KG1 (cell line): ENCODE data around the gene NOD1.
"Not testable (repeated sequence)": the region's sequence is repeated elsewhere in the genome, so short reads cannot be mapped to it uniquely, and the experiment has no call there.

Experiments used
- DNase-seq: peaks from one replicate; lab custom pipeline; 2025; lab: John Stamatoyannopoulos, UW

Gene NOD1

DNA sequence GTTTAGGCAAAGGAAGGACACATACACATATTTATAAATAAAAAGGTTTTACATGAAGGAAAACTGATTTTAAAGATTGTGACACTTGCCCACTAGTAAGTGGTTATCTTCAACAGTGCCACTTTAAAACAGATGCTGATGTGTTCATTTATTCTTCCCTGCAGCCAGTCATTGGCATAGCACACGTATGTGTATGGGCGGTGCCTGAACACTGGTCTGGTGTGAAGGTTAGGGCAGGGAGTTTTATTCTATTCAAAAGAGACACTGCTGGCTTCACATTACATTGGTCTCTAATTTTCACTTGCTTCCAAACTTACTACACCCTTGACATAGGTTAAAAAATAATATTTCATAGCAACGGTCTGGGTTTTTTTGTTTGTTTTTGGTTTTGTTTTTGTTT, 57.9 kb downstream of the NOD1 start:
- no peak for DNase-seq

DNA sequence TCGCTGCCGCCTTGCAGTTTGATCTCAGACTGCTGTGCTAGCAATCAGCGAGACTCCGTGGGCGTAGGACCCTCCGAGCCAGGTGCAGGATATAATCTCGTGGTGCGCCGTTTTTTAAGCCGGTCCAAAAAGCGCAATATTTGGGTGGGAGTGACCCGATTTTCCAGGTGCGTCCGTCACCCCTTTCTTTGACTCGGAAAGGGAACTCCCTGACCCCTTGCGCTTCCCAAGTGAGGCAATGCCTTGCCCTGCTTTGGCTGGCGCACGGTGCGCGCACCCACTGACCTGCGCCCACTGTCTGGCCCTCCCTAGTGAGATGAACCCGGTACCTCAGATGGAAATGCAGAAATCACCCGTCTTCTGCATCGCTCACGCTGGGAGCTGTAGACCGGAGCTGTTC, 58.5 kb downstream of the NOD1 start:
- DNase-seq, result not testable (repeated sequence)

- no peak for DNase-seq
Measured at GRCh38 chr7:30413864-30414263, 64.7 kb downstream of the NOD1 start.

- DNase-seq, result no peak
Measured at GRCh38 chr7:30412782-30413504, 65.6 kb downstream of the NOD1 start.

GRCh38 chr7:30411897-30412296, 66.7 kb downstream of the NOD1 start:
- no peak for DNase-seq

DNA sequence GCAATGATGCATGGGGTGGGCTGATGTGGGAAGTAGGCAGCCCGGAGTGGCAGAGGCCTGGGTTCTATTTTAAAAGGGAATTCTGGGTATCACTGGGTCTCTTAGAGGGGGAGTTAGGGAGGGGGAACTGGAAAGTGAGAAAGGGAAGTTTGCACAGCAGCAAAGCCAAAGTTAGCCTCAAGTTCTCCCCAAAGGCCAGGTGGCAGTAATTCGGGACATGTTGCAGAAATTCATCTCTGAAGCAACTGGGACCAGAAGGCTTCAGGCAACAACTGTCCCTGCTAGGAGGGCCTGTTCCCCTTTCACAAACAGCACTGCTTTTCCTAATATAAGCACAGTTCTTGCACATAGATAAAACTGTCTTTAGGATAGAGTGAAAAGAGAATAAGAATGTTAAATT, 67.4 kb downstream of the NOD1 start:
- no peak for DNase-seq

- DNase-seq, result no peak
Measured at GRCh38 chr7:30406664-30407425, 71.7 kb downstream of the NOD1 start.

DNA sequence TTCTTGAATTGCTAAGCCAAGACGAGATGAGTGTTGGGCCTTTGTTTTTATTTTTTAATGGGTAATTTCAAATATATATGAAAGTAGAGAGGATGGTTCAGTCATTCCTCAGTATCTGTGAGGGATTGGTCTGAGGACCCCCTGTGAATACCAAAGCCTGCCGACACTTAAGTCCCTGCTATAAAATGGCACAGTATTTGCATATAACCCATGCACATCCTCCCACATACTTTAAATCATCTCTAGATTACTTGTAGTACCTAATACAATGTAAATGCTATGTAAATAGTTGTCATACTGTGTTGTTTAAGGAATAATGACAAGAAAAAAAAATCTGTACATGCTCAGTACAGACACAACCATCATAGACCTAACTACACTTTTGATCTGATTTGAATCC, 73.4 kb downstream of the NOD1 start:
- no peak for DNase-seq

GRCh38 chr7:30403477-30403876, 75.1 kb downstream of the NOD1 start:
- no peak for DNase-seq

- no peak for DNase-seq
Measured at GRCh38 chr7:30396389-30396788, 82.2 kb downstream of the NOD1 start.

DNA sequence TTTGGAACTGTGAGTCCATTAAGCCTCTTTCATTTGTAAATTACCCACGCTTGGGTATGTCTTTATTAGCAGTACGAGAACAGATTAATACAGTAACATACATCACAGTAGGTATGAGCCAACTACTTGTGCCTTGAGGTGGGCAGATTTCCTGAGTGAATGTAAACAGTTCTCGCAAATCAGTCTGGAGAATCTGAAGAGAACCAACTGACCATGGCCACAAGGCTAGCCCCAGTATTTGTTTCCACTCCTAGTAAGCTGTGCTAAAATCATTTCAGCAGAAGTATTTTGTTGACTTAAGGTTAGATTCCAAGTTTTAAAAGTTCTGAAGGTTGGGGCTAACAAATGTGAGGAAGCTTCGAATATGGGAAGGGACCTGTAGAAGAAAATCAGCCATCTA, 82.9 kb downstream of the NOD1 start:
- no peak for DNase-seq

DNA sequence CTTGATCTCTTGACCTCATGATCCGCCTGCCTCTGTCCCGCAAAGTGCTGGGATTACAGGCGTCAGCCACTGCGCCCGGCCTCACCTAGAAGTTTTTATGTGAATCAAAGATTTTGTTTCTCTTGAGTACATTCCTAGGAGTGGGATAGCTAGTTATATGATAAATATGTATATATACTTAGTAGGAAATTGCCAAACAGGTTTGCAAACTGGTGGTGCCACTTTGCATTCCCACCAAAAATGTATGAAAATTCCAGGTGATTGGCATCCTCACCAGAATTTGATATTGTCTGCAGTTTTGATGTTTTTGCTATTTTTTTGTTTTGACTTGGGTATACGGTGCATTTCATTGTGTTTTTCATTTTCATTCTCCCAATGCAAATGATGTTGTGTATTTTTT, 86.8 kb downstream of the NOD1 start:
- DNase-seq, result no peak

DNA sequence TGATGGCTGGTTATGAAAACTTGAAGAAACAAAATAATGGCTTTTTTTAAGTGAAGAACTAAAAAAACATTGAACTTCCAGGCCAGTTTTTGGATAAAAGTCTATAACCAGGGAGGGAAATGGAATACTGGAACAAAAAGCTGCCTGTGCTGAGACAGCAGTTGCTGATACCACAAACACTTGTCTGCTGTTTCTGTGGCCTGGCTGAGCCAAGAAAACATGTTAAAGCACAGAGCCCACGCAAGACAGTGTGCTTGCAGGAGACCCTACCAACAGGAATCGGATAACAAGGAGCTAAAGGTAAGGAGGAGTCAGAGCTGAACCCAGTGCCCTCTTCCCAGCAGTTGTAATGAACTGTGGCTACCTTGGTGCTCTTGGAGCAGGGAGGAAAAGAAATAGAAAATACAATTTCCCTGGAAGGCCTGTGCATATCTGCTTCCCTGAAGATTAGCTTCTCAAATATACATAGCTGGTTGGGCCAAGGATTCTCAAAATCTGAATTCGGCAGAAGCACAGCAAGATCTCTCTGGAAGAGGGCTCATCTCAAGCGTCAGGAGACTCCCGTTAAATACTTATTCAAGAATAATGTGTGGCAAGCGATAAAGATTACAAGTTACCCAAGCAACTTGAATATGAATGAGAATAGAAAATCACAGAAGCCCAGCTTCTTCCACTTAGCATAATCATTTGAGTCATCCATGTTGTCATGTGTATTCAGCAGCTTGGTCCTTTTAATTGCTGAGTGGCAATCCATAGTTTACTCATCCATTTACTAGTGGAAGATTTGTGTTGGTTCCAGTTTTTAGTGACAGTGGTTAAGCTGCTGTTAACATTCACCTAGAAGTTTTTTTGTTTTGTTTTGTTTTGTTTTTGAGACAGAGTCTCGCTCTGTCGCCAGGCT, 87.6 kb downstream of the NOD1 start:
- DNase-seq, result no peak

GRCh38 chr7:30389791-30390190, 88.8 kb downstream of the NOD1 start:
- DNase-seq, result no peak

DNA sequence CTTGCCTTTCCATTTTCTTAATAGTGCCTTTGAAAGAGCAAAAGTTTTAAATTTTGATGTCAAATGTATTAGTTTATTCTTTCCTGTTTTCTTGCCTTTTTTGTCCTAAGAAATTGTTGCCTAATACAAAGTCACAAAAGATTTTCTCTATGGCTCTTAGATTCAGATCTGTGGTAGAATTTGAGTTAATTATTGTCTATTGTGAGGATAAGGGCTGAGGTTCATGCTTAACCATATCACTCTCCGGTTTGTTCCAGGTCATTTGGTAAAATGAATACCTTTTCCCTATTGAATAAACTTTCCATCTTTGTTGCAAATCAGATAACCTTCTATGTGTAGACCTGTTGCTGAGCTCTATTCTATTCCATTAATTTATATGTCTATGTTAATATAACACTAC, 96.0 kb downstream of the NOD1 start:
- no peak for DNase-seq

DNA sequence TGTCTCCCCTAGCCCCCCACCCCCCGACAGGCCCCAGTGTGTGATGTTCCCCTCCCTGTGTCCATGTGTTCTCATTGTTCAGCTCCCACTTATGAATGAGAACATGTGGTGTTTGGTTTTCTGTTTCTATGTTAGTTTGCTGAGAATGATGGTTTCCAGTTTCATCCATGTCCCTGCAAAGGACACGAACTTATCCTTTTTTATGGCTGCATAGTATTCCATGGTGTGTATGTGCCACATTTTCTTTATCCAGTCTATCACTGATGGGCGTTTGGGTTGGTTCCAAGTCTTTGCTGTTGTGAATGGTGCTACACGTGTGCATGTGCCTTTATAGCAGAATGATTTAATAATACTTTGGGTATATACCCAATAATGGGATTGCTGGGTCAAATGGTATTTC, 97.8 kb downstream of the NOD1 start:
- not testable (repeated sequence) for DNase-seq

GRCh38 chr7:30380294-30380693, 98.3 kb downstream of the NOD1 start:
- DNase-seq, result no peak

DNA sequence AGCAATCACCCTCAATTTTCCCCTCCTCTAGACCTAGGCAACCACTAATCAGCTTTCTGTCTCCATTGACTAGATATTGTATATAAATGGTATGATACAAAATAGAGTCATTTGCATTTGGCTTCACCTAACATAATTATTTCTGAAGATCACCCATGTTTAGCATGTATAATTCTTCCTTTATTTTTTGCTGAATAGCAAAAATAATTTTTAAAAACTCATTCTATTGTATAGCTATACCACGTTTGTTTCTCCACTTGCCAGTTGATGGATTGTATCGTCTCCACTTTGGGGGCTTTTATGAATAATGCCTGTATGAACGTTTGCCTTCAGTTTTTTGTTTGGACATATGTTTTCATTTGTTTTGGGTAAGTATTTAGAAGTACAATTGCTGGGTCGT, 98.8 kb downstream of the NOD1 start:
- DNase-seq, result no peak

DNA sequence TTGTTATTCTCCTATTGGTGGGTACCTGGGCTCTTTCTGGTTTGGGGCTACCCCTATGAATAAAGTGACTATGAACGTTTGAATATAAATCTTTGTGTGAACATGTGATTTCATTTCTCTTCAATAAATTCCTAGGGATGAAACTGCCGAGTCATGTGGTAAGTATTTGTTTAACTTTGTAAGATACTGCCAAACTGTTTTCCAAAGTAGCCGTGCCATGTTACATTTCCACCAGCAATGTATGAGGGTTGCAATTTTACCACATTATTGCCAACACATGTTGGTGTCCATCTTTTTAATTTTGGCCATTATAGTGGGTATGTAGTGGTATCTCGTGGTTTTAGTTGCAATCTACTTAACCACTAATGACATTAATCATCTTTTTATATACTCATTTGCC, 99.5 kb downstream of the NOD1 start:
- no peak for DNase-seq

DNA sequence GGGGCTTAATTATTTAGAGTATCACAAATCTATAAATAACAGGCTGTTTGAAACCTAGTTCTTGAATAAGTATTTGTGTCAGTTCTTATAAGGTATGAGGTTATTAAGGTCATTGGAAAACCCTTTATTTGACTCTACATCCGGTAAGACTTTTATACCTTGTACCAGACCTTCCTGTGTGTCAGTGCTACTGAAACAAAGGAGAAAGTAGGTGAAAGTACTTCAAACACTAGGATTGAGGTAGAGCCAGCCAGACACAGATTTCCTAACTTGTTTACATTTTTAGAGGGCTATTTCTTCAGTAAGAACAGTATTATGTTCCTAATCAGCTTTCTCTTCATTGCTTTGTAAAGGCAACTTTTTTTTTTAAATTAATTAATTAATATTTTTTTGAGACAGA, 100.3 kb downstream of the NOD1 start:
- no peak for DNase-seq
